HG03159 (cell line): ENCODE results near the gene PSMD5.

ENCODE experiments used
- ATAC-seq: cut with Tn5 transposase; IDR thresholded peaks from one replicate; pipeline ENCODE4 v1.9.1; 2021; ENCODE audit warnings: mild to moderate bottlenecking, moderate library complexity; ENCODE audit not compliant: unreplicated experiment

The PSMD5 gene

GRCh38 chr9:120857481-120857880, 14.8 kb upstream of the PSMD5 start:
- no peak for ATAC-seq

GRCh38 chr9:120856700-120857099, 14.0 kb upstream of the PSMD5 start:
- no peak for ATAC-seq

DNA sequence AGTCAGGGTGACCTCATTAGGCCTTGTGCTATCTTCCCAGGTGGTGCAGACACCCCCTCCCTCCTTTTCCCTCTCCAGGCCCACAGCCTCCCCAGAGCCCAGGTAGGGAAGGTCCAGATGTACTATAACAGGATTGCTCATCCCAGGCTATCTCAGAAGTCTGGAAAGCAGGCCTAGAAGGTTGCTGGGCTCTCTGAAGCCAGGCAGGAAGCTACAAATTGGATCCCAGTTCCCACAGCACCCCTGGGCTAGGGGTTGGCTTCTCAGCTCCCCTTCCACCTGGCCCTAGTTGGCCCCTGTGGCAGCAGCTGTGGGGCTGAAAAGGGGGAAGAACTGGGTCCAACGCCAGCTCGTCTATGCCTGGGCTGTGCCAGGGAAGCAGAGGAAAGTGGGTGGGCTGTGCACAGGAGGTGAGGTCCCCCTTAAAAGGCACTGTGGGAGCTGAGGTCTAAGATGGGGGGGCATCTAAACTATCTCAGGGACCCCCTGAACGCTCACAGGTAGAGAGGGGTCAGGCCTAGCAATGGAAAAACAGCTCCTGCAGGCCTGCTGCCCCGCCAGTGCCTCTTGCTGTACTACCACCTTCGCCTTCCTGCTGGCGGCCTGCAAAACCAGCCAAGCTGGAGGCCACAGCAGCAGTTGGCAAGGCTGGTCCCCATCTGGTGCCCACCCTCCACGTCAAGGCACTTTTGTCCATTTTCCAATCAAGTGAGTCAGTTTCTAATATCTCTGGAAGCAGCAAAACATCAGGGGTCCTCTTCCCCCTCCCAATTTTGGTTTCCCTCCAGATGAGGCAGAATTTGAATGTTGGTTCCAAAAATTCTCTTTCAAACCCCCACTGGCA, 13.3 kb upstream of the PSMD5 start:
- no peak for ATAC-seq

DNA sequence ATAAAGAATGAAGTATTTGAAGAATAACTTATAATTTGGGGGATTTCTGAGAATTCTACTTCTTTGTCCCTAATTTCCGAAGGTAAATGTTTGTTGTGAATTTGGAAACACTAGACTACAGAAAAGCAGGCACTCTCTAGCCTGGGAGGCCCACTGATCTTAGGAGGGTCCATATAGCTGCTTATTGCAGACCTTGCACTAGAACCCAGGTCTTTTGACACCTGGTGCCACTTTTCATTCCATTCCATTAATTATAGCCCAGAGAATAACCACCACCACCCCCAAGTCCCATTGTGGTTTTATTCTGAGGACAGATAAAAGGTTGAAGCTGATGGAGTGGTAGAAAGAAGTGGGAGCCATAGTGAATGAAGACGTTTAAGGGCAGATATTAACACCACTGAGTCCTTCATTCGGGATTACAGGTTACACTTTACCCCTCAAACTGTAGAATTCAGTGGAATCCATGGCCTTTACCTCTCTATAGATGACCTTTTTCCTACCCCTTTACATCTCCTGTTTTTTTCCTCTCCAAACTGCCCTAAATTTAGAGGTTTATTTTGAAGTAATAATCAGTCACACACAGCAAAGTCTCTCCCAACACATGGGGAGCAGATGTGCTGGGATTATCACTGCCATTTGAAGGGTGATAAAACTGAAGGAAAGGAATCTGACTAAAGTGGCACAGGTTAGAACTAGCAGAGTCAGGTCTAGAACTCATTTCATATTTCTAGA, 12.0 kb upstream of the PSMD5 start:
- no peak for ATAC-seq

GRCh38 chr9:120853198-120853597, 10.5 kb upstream of the PSMD5 start:
- ATAC-seq = no peak

DNA sequence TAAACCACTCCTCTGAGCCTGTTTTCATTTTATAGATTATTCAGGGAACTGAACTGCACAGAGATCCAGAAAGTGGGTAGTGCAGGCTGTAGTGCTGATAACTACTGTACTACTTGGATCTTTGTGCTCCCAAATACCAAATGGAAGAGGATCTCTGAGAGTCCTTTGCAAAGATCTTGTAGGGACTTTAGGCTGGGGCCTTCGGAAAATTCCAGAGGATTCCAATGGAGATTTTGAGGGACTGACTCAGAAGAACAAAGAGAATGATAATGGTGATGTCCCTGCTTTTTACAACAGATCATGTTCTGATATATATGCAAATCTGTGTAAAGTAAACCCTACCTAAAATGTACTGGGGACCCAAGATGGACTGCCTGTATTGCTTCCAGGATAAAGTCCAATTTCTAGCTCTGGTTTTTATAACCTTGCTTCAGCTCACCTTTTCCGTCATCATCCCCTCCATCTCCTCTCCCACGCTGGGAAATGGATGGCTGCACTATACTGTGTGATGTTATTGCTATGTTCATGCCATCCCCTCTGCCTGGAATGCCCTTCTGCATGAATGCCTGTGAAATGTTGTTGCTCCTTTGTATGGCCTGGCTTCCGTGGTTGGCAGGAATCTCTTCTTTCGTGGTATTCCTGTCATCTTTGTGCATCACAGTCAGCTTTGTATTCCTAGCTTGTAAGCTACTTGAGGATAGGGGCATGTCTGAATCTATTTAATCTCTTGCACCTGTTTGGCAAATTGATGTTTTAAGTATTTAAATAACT, 9.7 kb upstream of the PSMD5 start:
- no peak for ATAC-seq

GRCh38 chr9:120851449-120851848, 8.7 kb upstream of the PSMD5 start:
- no peak for ATAC-seq

GRCh38 chr9:120850315-120850714, 7.6 kb upstream of the PSMD5 start:
- no peak for ATAC-seq

- no peak for ATAC-seq
Observed at GRCh38 chr9:120846906-120847305, 4.2 kb upstream of the PSMD5 start.

DNA sequence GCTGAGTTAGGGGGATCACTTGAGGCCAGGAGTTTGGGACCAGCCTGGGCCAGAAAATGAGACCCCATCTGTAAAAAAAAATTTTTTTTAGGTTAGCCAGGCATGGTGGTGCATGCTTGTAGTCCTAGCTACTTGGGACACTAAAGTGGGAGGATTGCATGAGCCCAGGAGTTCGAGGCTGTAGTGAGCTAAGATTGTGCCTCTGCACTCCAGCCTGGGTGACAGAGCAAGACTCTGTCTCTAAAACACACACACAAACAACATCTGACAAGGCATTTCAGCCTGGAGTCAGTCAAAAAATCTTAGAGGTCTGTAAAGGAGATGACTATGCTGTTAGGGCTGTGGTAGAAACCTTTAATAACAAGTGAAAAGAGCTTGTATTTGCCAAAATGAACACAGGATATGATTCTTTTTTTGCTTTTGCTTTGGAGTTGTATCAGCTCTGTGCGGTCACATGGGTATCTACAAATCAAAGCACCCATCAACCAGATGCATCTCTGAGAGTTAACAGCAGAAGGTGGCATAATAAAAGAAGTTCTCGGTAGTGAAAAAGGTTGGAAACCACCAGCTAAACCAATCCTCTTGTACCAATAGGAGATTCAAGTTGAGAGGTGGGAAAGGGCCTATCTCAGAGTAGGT, 3.6 kb upstream of the PSMD5 start:
- ATAC-seq = no peak

DNA sequence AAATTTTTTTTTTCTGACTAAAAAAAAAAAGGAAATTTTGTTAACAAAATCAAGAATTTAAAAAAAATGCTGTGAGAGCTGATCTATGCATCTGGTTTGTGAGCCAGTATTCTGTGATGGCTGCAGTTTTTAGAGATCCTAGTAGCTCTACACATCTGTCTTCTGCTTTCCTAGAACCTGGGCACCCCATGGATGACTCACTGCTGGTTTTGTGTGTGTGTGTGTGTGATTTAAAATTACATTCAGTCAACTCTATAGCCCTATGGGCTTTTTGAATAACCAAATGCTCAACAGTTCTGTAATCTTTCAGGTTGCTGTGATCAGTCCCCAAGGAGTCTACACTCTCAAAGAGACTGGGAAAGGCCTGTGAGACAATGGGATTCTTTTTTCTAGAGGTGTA, 2.5 kb upstream of the PSMD5 start:
- no peak for ATAC-seq

DNA sequence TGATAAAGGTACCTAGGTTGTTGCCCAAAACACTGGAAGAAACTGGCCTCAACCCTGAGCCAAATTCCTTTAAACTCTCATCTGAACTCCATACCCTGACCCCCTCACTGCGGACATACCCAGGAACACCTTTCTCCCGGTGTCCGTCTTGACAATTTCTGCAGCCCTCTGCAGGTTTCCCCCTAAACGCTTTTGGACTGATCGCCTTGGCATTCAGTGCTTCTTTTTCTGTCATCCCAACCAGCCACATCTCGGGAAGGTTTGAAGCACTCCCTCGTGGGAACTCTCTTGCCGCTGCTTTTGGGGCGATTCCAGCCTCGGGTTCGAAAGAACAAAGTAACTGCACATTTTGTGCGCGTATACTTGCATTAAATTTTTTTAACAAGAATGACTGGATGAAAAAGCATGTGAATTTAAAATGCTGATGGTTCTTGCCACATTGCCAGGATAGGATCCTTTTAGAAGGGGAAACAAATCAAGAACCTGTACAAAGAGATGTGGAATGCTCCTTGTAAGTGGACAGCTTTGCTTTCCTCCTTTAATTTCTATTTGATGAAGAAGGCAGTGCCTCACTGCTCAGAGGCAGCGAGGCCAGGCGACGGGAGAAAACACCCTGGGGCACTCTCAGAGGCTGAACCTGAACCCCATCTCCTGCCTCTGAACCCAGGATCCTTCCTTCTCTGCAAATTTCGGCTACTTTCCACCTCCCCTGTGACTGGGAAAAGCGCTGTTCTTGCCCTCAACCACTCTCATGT, 615 bp downstream of the PSMD5 start:
- ATAC-seq = peak; percentile 21

DNA sequence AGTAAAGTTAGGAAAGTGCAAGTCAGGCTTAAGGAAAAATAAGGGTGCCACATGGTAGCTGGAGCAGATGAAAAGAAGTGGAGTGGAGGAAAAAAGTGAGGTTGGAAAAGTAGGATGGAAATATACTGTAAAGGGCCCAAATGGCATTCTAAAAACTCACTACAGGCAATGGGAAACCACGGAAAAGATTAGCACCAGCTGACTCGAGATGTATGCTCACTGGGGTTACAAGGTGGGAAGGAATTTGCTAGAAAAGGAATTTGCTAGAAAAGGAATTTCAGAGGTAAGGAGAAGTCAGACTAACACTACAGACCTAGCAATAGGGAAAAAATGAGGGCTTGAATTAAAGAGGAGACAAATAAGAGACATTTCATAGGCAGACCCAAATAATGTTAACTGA, 3.6 kb downstream of the PSMD5 start:
- ATAC-seq = no peak

GRCh38 chr9:120837921-120838320, 4.8 kb downstream of the PSMD5 start:
- no peak for ATAC-seq

DNA sequence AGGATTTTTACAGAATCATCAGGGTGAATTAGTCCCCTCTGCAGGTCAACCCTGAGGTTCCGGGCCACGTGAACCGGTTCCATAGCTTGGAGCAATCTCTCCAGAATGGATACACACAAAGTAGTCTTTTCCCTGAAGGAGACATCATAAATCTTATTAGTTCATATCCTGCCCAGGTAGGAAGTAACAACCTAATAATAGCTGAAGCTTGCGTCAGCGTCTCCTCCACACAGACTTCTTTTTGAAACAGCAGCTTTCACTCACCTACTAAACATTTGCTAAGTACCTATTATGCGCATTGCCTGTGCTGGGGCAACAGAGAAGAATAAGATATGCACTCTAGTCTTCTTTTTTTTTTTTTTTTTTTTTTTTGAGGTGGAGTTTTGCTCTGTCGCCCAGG, 9.4 kb downstream of the PSMD5 start:
- no peak for ATAC-seq

- ATAC-seq = no peak
Observed at GRCh38 chr9:120832807-120833206, 9.9 kb downstream of the PSMD5 start.

DNA sequence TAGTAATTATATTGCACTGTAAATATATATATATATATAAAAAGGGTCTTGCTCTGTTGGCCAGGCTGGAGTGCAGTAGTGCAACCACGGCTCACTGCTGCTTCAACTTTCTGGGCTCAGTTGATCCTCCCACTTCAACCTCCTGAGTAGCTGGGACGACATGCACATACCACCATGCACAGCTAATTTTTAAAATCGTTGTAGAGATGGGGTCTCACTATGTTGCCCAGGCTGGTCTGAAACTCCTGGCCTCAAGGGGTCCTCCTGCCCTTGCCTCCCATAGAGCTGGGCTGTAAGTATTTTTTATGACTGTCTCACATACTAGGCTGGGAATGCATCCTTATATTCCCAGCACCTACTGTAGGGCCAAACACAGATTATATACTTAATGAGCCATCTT, 11.9 kb downstream of the PSMD5 start:
- no peak for ATAC-seq

DNA sequence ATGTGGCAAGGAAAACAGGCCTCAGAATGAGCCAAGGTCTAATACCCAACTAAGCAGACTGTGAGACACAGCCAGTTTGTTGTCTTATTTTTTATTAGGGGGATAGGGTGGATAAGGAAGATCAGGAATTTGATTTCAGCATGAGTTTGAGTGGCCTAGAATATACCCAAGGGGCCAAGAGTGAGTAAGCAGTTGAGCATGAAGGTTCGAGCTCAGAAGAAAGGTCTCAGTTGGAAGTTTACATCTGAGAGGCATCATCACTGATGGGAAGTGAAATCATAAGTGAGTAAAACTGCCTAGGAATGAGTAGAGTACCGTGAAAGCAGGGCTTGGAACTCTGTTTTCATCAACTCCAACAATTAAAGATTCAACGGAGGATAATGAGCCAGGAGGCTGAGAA, 12.6 kb downstream of the PSMD5 start:
- no peak for ATAC-seq

DNA sequence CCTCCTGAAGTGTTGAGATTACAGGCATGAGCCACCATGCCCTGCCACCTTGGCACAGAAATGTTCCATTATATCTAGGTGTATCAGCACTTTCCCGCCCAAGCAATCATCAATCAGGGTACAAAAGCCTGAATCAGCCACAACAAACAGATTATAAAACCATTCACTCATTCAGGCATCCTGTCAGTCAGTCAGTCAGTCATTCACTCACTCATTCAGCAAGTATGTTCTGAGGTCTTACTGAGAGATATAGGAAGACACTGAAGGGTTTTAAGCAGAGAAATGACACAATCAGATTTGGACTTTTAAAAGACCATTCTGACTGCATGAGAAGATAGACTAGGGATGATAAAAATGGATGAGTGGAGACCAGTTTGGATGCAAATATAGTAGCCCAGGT, 13.1 kb downstream of the PSMD5 start:
- no peak for ATAC-seq

DNA sequence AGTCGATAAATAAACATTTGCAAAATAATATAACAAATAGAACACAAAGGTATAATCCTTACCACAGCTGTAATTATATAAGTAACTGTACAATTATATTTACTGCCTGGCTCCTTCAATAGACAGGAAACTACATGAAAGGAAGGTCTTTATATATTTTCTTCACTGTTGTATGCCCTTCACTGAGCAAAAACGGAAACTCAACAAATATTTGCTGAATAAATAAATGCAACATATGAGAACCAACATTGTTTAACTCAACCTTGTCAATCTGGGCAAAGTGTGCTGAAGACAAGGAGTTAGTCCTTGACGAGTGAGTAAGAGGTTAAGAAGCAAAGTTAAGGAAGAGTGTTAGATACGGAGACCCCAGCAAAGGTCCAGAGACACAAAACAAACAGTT, 22.6 kb downstream of the PSMD5 start:
- no peak for ATAC-seq
